HepG2 (cell line): ENCODE measurements around the gene NFATC4. TPM values are rescaled to one million over a fixed set of nuclear protein-coding genes. Genes with fewer than 3 reads are reported as not detected.

ENCODE experiments used
- ATAC-seq: fragments of 200-7000 bp; cut with Tn5 transposase; 3 replicates; pipeline ENCODE4 v1.9.1; 2020; ENCODE audit warnings: mild to moderate bottlenecking, moderate library complexity
- BruUV-seq: library from RNA; stranded (reverse); fragments of 400-500 nt; replicated peaks from 2 replicates; lab custom pipeline; 2021; lab: Mats Ljungman, UMichigan
- CTCF ChIA-PET: fragments of 300-600 bp; formaldehyde crosslinking; extraction: SDS; loops from one replicate; lab custom pipeline; 2021; ENCODE audit warnings: low total read pairs, inconsistent platforms, low intra/inter-chr PET ratio; lab: Yijun Ruan, JAX
- POLR2A ChIA-PET: fragments of 350-600 bp; sonication (Branson Sonifier 250); formaldehyde crosslinking; loops from one replicate; lab custom pipeline; 2020; ENCODE audit warnings: antibody characterized with exemption, inconsistent platforms; lab: Yijun Ruan, JAX
- DNase-seq: peaks from one replicate; pipeline ENCODE4 v3.0.0-alpha.2; 2015; ENCODE audit warnings: low spot score
- FAIRE-seq: peaks from 3 replicates; lab custom pipeline; 2011; peaks lifted over from hg19 to GRCh38; lab: Jason Lieb, UNC
- H2AFZ ChIP-seq: one replicate; pipeline ENCODE4 v1.6.1; 2011; ENCODE audit warnings: low read length, inconsistent platforms
- H3K27ac ChIP-seq: fragments of 300-600 bp; 3 replicates; pipeline ENCODE4 v1.8.0; 2011; ENCODE audit warnings: mixed run types, mild to moderate bottlenecking, mixed read lengths, low read length, inconsistent platforms; ENCODE audit not compliant: insufficient read depth; ENCODE audit errors: extremely low read length
- H3K27me3 ChIP-seq, 2 experiments: fragments of 200-600 bp in 1 of 2; 2 replicates in 1 of 2; 3 replicates in 1 of 2; pipeline versions ENCODE4 v1.6.0 to v1.8.0; 2011; ENCODE audit warnings: low read length in 2 of 2, mild to moderate bottlenecking in 2 of 2, moderate library complexity in 2 of 2, inconsistent platforms in 1 of 2; ENCODE audit not compliant: insufficient read depth in 2 of 2, control insufficient read depth in 1 of 2
- H3K36me3 ChIP-seq, 2 experiments: fragments of 200-600 bp in 1 of 2; replicated peaks in 1 of 2; 2 replicates in 1 of 2; 3 replicates in 1 of 2; pipeline versions ENCODE4 v1.5.1 to v1.8.0; 2011; ENCODE audit warnings: low read length in 2 of 2, inconsistent platforms in 1 of 2; ENCODE audit not compliant: insufficient read depth in 2 of 2, control insufficient read depth in 1 of 2
- H3K4me1 ChIP-seq: 2 replicates; pipeline ENCODE4 v1.5.1; 2012; ENCODE audit warnings: low read length, inconsistent platforms; ENCODE audit not compliant: insufficient read depth
- H3K4me2 ChIP-seq: 2 replicates; pipeline ENCODE4 v1.6.0; 2011; ENCODE audit warnings: low read depth, low read length, inconsistent platforms
- H3K4me3 ChIP-seq, 3 experiments: fragments of 200-600 bp in 1 of 3; sonication (generic), shearing (Covaris generic) in 1 of 3; replicated peaks in 1 of 3; 2 replicates each; pipeline ENCODE4 v1.5.1; 2011 to 2016; ENCODE audit warnings: low read length in 3 of 3, inconsistent platforms in 2 of 3, low read depth in 2 of 3, mild to moderate bottlenecking in 2 of 3, control low read depth in 1 of 3, mixed read lengths in 1 of 3; ENCODE audit not compliant: insufficient read depth in 1 of 3
- H3K79me2 ChIP-seq: one replicate; pipeline ENCODE4 v1.6.1; 2011; ENCODE audit warnings: low read length, inconsistent platforms; ENCODE audit not compliant: insufficient read depth
- H3K9ac ChIP-seq: 2 replicates; pipeline ENCODE4 v1.6.0; 2011; ENCODE audit warnings: mild to moderate bottlenecking, low read depth, low read length, inconsistent platforms; ENCODE audit not compliant: insufficient read depth
- H3K9me3 ChIP-seq: 2 replicates; pipeline ENCODE4 v1.5.1; 2012; ENCODE audit warnings: mild to moderate bottlenecking, low read length
- H4K20me1 ChIP-seq: 2 replicates; pipeline ENCODE4 v1.6.0; 2011; ENCODE audit warnings: inconsistent platforms, mild to moderate bottlenecking, low read length, moderate library complexity; ENCODE audit not compliant: insufficient read depth
- ARNTL ChIP-seq: sonication (generic); formaldehyde crosslinking; IDR thresholded peaks from 2 replicates; pipeline ENCODE4 v1.4.0; 2020; ENCODE audit warnings: mild to moderate bottlenecking, missing genetic modification reagents
- HIVEP1 ChIP-seq: sonication (generic); formaldehyde crosslinking; IDR thresholded peaks from 2 replicates; pipeline ENCODE4 v1.4.0; 2020; ENCODE audit warnings: mild to moderate bottlenecking, missing genetic modification reagents
- PRMT3 ChIP-seq: sonication (generic); formaldehyde crosslinking; IDR thresholded peaks from 2 replicates; pipeline ENCODE4 v1.8.1; 2022; ENCODE audit warnings: low read depth, mild to moderate bottlenecking, moderate library complexity, missing genetic modification reagents, borderline replicate concordance
- SALL1 ChIP-seq: sonication (generic); formaldehyde crosslinking; IDR thresholded peaks from 2 replicates; pipeline ENCODE4 v1.8.0; 2022; ENCODE audit warnings: mild to moderate bottlenecking, missing genetic modification reagents
- SP4 ChIP-seq: sonication (generic); formaldehyde crosslinking; IDR thresholded peaks from 2 replicates; pipeline ENCODE4 v1.8.1; 2023; ENCODE audit warnings: mild to moderate bottlenecking, missing genetic modification reagents
- SUZ12 ChIP-seq: fragments of 150-350 bp; IDR thresholded peaks from 2 replicates; pipeline ENCODE4 v1.6.1; 2014; ENCODE audit warnings: low read depth, low read length
- ZFP1 ChIP-seq: IDR thresholded peaks from 2 replicates; pipeline ENCODE4 v1.6.1; 2016
- ZNF224 ChIP-seq: sonication (generic); formaldehyde crosslinking; IDR thresholded peaks from 2 replicates; pipeline ENCODE4 v1.5.0; 2020; ENCODE audit warnings: mild to moderate bottlenecking, missing genetic modification reagents
- ZNF235 ChIP-seq: sonication (generic); formaldehyde crosslinking; IDR thresholded peaks from 2 replicates; pipeline ENCODE4 v1.8.1; 2023; ENCODE audit warnings: mild to moderate bottlenecking, missing genetic modification reagents, borderline replicate concordance
- ZNF296 ChIP-seq: sonication (generic); formaldehyde crosslinking; conservative IDR thresholded peaks from 2 replicates; pipeline ENCODE4 v1.5.0; 2020; ENCODE audit warnings: mild to moderate bottlenecking, missing genetic modification reagents
- ZNF33A ChIP-seq: sonication (generic); formaldehyde crosslinking; IDR thresholded peaks from 2 replicates; pipeline ENCODE4 v1.5.1; 2020; ENCODE audit warnings: missing genetic modification reagents, mild to moderate bottlenecking, moderate library complexity, borderline replicate concordance
- ZNF781 ChIP-seq: sonication (generic); formaldehyde crosslinking; IDR thresholded peaks from 2 replicates; pipeline ENCODE4 v1.5.1; 2020; ENCODE audit warnings: borderline replicate concordance, mild to moderate bottlenecking, missing genetic modification reagents; ENCODE audit errors: not compliant biosample characterization
- ZNF839 ChIP-seq: sonication (generic); formaldehyde crosslinking; IDR thresholded peaks from 2 replicates; pipeline ENCODE4 v1.4.0; 2020; ENCODE audit warnings: missing genetic modification reagents, mild to moderate bottlenecking, borderline replicate concordance
- WGBS: methylation state at CpG from one replicate; pipeline ENCODE4 v1.1.6; 2017; ENCODE audit warnings: low lambda C conversion rate; 5-methylcytosine and 5-hydroxymethylcytosine counted together
- in situ Hi-C: cut with HindIII; loops from 2 replicates; pipeline ENCODE4 v1.10.0; 2017; ENCODE audit warnings: low pct_unique_long_range_greater_than_20kb; ENCODE audit not compliant: extremely low pct_ligation_motif_present
- intact Hi-C: fragments of 100-400 bp; cut with micrococcal nuclease; formaldehyde crosslinking; loops from one replicate; pipeline ENCODE4 v1.10.0; 2022; ENCODE audit not compliant: unreplicated experiment
- polyA plus RNA-seq, 8 experiments: library from polyadenylated mRNA; depleted of rRNA in 3 of 8; stranded (reverse) in 7 of 8; unstranded in 1 of 8; fragments of >200 nt; fragmentation: Illumina TruSeq in 4 of 8; extraction: Trizol in 4 of 8; gene quantifications; 2 replicates each; pipeline versions ENCODE4 v1.2.1 to v1.2.3, GENCODE V29; 2011 to 2016; ENCODE audit warnings: low read depth in 4 of 8, missing spikeins in 1 of 8, mixed read lengths in 1 of 8; ENCODE audit not compliant: insufficient read depth in 1 of 8
- total RNA-seq, 5 experiments: library from RNA; depleted of rRNA; stranded (reverse); fragments of >200 nt; fragmentation: Illumina TruSeq; extraction: Trizol; gene quantifications; 2 replicates each; pipeline ENCODE4 v1.2.3, GENCODE V29; 2016; ENCODE audit warnings: low read depth in 1 of 5
- TF ChIP-seq, protein P1 (sequence below): sonication (generic); formaldehyde crosslinking; IDR thresholded peaks from 2 replicates; pipeline ENCODE4 v1.4.0; 2020; ENCODE audit warnings: missing genetic modification reagents

NFATC4 gene
- total and polyA plus RNA-seq, 2 of the 13 experiments (the other 11 are each of a cell fraction or from before 2014, with no cell fraction given) = 0.04 to 0.15 TPM

DNA sequence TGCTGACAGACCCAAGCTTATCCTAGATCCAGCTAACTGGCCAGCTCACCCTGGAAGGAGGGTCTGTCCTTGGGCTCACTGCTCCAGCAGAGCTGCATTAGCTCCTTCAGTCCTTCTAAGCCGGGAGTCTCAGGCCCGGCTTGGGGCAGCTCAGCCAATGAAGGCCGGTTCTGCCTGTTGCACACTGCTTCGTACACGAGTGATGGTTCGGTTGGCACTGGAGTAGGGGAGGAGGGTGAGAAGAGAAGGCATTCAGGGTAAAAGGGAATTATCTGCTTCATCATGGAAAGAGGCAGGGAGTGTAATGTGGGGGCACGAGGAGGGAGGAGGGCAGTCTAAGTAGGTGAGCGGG lies 30.2 kb upstream of the NFATC4 start:
- 37% methylated on average over 8 of the region's 8 CpGs for WGBS
- Histone ChIP-seq H3K4me3 (no peak overlapping the region), H3K9me3 (no peaks in the 10 kb centered on the region), H3K36me3 (no peaks in the 10 kb centered on the region), H4K20me1 (no peaks in the 10 kb centered on the region), H3K79me2 (no peaks in the 10 kb centered on the region), H3K27me3 (peaks cover 18 to 73% of the 10 kb centered on the region in 2 experiments; a peak in 4 of 5 replicates), H2AFZ (no peak overlapping the region), H3K9ac (no peak overlapping the region), H3K4me1 (peaks cover 29% of the 10 kb centered on the region), H3K4me2 (no peak overlapping the region), H3K27ac (no peak overlapping the region)
- no peak for DNase-seq
- no peak for ATAC-seq
- in situ Hi-C loops = no loop called here
- no peak for TF ChIP-seq SUZ12
- TF ChIP-seq ZNF224 (CRISPR knock-in tag) = no peak
- TF ChIP-seq ZFP1 (CRISPR knock-in tag) = no peak
- 0 out of 2 replicates have a peak, but pooled peaks have one; percentile 15 for TF ChIP-seq ZNF839
- TF ChIP-seq SP4 (CRISPR knock-in tag) = peak; percentile 18; the same call in 1 of the 2 replicates
- TF ChIP-seq ZNF33A (CRISPR knock-in tag) = no peak
- TF ChIP-seq ZNF781 = peak; percentile 36
- TF ChIP-seq HIVEP1 (CRISPR knock-in tag) = 0 out of 2 replicates have a peak, but pooled peaks have one; percentile 17
- TF ChIP-seq PRMT3 (CRISPR knock-in tag) = no peak
- TF ChIP-seq ARNTL (CRISPR knock-in tag) = no peak
- TF ChIP-seq ZNF235 (CRISPR knock-in tag) = peak; percentile 36; the same call in 1 of the 2 replicates
- TF ChIP-seq ZNF296 (CRISPR knock-in tag) = 0 out of 2 replicates have a peak, but pooled peaks have one; percentile 10
- TF ChIP-seq, protein P1, sequence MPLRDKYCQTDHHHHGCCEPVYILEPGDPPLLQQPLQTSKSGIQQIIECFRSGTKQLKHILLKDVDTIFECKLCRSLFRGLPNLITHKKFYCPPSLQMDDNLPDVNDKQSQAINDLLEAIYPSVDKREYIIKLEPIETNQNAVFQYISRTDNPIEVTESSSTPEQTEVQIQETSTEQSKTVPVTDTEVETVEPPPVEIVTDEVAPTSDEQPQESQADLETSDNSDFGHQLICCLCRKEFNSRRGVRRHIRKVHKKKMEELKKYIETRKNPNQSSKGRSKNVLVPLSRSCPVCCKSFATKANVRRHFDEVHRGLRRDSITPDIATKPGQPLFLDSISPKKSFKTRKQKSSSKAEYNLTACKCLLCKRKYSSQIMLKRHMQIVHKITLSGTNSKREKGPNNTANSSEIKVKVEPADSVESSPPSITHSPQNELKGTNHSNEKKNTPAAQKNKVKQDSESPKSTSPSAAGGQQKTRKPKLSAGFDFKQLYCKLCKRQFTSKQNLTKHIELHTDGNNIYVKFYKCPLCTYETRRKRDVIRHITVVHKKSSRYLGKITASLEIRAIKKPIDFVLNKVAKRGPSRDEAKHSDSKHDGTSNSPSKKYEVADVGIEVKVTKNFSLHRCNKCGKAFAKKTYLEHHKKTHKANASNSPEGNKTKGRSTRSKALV (CRISPR knock-in tag) = no peak
- 0 out of 2 replicates have a peak, but pooled peaks have one; percentile 4 for TF ChIP-seq SALL1 (CRISPR knock-in tag)
- ChIA-PET POLR2A (interaction anchor here (1.0 to 2.0 kb wide), 5 partner anchors 28 to 104 kb away, joined by 3 to 7 read pairs (median 4); partner anchors contain the start of gene KHNYN), CTCF (interaction anchor here (1.3 kb wide), 1 partner anchor 99 kb away, joined by 5 read pairs; no protein-coding TSS in a partner anchor)
- no peak for FAIRE-seq
- intact Hi-C loops = no loop called here
- no TSS peak for BruUV-seq
